GM04503 (cell line): ENCODE data around the gene NACC1.

Experiments
- DNase-seq: peaks from one replicate; pipeline ENCODE4 v3.0.0-alpha.2; 2012; ENCODE audit warnings: low read depth

Gene NACC1

DNA sequence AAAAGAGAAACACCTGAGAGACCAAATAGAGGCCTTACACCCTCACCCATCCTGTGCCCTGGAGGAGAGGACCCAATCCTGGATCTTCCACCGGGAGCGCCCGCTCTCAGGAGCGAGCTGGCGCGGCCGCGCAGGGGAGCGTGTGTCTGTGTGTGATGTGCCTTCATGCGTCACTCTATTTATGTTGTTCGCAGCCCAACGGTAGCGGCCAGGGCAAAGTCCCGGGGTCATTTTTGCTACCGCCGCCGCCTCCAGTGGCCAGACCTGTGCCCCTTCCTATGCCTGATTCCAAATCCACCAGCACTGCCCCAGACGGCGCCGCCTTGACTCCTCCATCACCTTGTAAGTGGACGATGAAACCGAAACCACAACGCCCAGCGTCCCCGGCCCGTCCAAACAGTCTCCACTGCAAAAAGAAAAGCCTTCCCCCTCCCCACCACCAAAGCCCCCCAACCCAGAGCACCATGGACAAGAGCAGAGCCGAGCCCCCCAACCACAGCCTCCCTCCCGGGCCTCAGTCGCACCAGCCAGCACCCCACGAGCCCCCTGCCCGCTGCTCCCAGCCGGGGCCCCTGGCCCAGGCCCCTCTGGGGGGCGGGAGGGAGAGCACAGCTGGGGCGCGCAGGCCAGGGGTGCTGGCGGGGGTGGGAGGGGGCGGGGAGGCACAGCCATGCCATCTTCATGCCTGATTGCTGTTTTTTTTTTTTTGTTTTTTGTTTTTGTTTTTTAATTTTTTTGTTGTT is 30.1 kb upstream of the NACC1 start:
- no peak for DNase-seq

GRCh38 chr19:13089139-13089856 is 28.8 kb upstream of the NACC1 start:
- no peak for DNase-seq

DNA sequence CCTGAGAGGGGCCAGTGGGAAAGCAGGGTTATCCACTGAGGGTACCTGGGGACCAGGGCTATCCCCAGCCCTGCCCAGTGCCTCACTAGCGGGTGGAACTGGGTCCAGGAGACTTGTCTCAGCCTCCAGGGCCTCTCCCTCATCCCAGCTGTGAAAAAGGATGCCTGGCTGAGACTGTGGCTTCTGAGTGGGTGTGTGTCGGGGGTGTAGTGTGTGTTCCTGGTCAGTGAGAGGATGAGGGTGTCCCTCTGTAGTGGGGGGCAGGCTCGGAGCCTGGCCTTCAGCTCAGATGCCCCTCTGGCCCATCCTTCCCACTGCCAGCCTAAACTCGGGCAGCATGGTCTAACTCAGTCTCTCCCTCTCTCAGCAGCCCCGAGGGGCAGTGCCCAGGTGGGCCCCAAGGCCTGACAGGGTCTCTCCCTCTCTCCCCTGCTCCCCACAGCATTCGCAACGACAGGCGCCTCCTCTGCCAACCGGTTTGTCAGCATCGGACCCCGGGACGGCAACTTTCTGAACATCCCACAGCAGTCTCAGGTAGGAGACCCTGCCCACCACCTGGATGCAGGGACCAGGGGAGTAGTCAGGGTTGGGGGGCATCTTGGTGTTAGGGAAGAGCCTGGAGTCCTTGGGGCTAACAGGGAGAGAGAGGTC is 28.1 kb upstream of the NACC1 start:
- no peak for DNase-seq

- no peak for DNase-seq
These were observed 27.4 kb upstream of the NACC1 start for GRCh38 chr19:13090511-13091231.

GRCh38 chr19:13091400-13092157 is 26.5 kb upstream of the NACC1 start:
- DNase-seq = peak; percentile 47

DNA sequence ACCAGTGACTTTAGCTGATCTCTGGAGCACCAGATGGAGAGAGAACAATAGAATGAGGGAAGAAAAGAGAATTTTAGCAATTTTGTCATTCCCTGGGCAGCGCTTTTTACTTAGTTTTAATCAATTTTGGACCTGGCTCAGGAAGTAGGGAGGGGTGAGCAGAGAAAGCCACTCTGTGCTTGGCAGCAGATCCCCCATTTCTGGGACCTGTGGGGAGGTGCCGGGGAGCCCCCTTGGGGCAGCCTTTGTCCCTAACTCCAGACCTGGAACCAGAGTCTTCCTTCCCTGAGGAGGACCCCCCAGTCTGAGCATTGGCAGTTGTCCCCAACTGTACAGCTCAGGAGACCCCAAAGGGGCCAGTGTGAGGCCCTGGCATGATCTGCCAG is 25.9 kb upstream of the NACC1 start:
- no peak for DNase-seq

DNA sequence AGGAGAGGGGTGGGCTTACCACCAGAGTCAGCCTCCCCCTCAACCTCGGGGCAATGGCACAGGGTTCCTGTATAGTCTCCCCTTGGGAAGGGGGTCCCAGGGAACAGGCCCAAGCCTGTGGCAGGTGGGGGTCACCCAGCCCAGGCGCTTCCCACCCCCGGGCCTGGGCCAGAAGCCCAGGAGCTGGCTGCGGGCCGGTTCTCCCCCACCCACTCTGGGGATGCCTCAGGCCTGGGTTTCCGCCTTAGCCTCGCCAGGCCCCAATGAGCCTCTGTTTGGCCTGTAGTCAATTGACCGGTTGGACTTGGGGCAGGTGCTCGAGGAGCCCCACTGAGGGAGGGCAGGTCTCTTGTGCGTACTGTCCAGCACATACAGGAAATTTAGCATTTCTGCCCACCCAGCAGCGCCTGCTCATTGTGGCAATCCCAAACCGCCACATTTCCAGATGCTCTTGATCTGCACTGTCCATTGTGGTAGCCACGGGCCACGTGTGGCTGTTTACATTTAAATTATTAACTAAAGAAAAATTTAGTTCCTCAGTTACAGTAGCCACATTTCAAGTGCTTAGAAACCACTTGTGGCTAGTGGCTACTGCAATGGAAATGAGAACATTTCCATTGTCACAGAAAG is 25.3 kb upstream of the NACC1 start:
- DNase-seq = no peak

GRCh38 chr19:13093407-13094105 is 24.5 kb upstream of the NACC1 start:
- no peak for DNase-seq

GRCh38 chr19:13094106-13094504 is 24.0 kb upstream of the NACC1 start:
- DNase-seq = no peak

GRCh38 chr19:13094771-13095392 is 23.2 kb upstream of the NACC1 start:
- no peak for DNase-seq

- DNase-seq = no peak
These were observed 22.7 kb upstream of the NACC1 start for GRCh38 chr19:13095393-13095784.

DNA sequence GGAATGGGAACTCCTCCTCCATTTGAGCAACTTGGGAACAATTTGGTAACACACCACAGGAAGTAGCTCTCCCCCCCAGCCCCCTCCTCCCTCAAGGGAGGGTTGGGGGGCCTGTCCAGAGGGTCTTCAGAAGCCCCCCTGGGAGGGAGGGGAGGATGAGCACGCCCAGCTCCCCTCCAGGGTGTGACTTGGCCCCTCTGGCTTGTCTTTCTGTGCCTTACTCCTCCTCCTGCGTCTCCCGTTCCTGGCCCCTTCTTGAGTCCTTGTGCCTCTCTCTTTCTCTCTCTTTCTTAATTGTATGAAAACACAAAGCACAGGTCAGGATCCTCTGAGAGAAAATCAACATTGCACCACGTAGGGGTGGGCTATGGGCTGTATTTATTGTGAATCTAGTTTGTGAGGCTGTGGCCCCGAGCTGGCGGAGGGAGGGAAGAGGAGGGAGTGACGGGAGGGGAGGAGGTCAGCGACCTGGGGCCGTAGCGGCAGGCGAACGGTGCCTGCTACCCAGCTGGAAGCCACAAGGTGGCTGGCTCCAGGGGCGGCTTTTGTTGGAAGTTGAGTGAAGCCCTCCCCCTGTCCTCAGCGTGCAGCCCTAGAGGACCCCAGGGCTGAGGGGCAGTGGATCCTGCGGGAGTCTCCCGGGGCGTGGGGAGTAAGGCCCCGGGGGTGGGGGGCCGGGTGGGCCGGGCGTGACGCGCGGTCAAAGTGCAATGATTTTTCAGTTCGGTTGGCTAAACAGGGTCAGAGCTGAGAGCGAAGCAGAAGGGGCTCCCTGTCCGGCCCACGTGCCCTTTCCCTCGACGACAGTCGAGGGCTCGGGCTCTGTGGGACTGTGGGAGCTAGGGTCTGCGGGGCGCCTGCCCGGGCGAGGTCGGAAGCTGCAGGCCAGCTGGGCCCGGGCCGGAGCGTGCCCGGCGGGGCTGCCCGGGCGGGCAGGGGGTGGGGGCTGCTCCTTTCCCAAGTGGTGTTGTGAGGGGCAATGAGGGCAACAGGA is 21.8 kb upstream of the NACC1 start:
- no peak for DNase-seq

DNA sequence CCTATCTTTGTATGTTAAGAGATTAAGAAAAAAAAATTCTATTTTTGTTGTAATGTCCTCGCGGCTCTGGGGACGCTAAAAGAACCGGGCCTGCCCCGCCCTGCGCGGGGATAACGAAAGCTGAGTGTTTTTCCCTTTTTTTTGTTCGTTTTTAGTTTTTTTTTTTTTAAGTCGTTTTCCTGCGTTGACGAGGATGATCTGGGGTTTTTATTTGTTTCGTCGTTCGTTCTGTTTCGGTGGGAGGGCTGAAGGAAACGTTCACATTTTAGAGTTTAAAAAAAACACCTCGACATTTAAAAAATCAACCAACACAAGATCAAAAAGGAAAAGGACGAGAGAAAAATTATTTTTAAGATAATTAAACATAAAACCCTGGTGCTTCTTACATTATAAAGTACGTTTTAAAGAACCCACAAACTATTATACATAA is 21.0 kb upstream of the NACC1 start:
- no peak for DNase-seq

DNA sequence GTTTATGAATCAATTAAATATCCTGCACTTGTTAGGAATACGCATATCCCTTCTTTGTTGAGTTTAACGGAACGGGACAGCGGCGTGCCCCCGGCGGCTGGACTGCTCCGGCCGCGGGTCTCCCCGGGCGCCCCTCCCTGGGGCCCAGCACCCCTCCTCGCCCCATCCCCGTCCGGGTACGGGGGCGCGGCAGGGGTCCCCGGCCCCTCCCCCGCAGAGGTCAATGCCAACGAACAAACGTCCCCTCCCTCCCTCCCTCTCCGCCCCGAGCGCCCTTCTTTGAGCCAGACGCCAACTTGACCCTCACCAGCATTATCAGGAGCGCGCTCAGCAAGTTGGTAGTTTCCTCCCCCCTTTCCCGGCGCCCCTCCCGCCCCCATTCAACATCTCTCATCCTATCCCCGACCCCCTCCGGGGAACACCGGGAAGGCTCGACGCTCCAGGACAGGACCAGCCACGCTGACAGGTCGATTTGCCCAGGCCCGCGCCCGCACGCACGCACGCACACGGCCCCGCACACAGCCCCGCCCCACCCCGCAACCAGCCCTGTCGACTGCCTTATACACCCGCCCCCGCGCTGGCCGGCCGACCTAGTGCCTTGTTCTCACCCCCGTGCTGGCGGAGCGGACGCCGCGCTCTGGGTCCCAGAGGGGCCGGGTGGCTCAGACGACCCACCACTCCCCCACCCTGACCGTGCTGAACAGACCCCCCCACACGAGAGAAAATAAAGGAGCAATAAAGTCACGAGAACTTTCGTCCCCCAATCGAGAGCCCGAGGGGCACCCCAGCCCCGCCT is 20.4 kb upstream of the NACC1 start:
- DNase-seq = no peak

DNA sequence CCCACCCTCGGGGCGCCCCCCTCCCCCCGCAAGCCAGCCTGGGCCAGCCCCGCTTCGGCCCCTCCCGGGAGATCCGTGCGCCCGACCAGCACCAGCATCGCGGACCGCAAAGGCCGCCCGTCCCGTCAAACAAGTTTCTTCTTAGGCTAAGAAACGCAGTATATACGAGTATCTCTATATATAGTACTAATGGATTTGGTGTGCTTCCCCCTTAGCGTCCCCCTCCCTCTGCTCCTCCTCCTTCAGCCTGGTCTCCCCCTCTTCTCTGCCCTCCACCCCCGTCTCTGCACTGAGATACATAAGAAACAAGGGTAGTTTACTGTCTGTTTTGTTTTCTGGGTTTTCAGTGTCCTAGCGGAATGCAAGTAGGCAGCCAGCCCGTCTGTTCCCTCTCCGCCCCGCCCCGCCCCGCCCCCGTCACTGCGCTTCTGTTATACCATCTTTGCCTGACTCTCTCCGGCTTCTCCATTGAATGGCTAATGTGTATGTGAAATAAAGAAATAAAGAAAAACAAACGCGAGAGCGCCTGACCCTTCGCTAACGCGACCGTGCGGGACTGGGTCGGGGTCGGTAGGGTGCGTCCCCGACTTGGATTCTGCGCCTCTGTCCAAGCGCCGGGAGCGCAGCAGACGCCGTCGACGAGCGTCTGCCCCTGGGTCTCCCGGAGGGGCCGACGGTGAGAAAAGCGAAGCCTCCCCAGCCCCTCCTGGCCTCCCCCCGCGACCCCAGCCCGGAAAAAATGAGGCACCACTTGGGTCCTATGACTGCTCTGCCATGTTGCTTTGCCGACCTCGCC is 19.6 kb upstream of the NACC1 start:
- no peak for DNase-seq

GRCh38 chr19:13099073-13099999 is 18.7 kb upstream of the NACC1 start:
- no peak for DNase-seq
